HepG2 (cell line): ENCODE data around the gene BDH2. TPM values are rescaled to one million over a fixed set of nuclear protein-coding genes. Genes with fewer than 3 reads are reported as not detected.

ENCODE experiments used
- CHD4 ChIP-seq: fragments of 200-600 bp; sonication (generic); IDR thresholded peaks from 2 replicates; pipeline ENCODE4 v1.7.0; 2017; ENCODE audit warnings: mild to moderate bottlenecking, low read length, borderline replicate concordance
- KLF9 ChIP-seq: IDR thresholded peaks from 2 replicates; pipeline ENCODE4 v1.6.1; 2016; ENCODE audit warnings: low read depth
- RFX3 ChIP-seq: IDR thresholded peaks from 2 replicates; pipeline ENCODE4 v1.6.1; 2016; ENCODE audit warnings: missing biosample characterization, missing genetic modification reagents
- ZFP36L1 ChIP-seq: sonication (generic); formaldehyde crosslinking; IDR thresholded peaks from 2 replicates; pipeline ENCODE4 v1.8.0; 2022; ENCODE audit warnings: mild to moderate bottlenecking, missing genetic modification reagents, moderate library complexity
- ZNF343 ChIP-seq: sonication (generic); formaldehyde crosslinking; IDR thresholded peaks from 2 replicates; pipeline ENCODE4 v1.4.0; 2020; ENCODE audit warnings: mild to moderate bottlenecking, missing genetic modification reagents
- ZNF646 ChIP-seq: sonication (generic); formaldehyde crosslinking; IDR thresholded peaks from 2 replicates; pipeline ENCODE4 v1.9.0; 2021; ENCODE audit warnings: mild to moderate bottlenecking, missing genetic modification reagents
- polyA plus RNA-seq, 8 experiments: library from polyadenylated mRNA; depleted of rRNA in 3 of 8; stranded (reverse) in 7 of 8; unstranded in 1 of 8; fragments of >200 nt; fragmentation: Illumina TruSeq in 4 of 8; extraction: Trizol in 4 of 8; gene quantifications; 2 replicates each; pipeline versions ENCODE4 v1.2.1 to v1.2.3, GENCODE V29; 2011 to 2016; ENCODE audit warnings: low read depth in 4 of 8, missing spikeins in 1 of 8, mixed read lengths in 1 of 8; ENCODE audit not compliant: insufficient read depth in 1 of 8
- total RNA-seq, 5 experiments: library from RNA; depleted of rRNA; stranded (reverse); fragments of >200 nt; fragmentation: Illumina TruSeq; extraction: Trizol; gene quantifications; 2 replicates each; pipeline ENCODE4 v1.2.3, GENCODE V29; 2016; ENCODE audit warnings: low read depth in 1 of 5
- TF ChIP-seq, protein P1 (sequence below): sonication (generic); formaldehyde crosslinking; IDR thresholded peaks from 2 replicates; pipeline ENCODE4 v1.4.0; 2020; ENCODE audit warnings: missing genetic modification reagents, borderline replicate concordance

The BDH2 gene
- total and polyA plus RNA-seq, 2 of the 13 experiments (the other 11 are each of a cell fraction or from before 2014, with no cell fraction given): 34.8 to 46.2 TPM

DNA sequence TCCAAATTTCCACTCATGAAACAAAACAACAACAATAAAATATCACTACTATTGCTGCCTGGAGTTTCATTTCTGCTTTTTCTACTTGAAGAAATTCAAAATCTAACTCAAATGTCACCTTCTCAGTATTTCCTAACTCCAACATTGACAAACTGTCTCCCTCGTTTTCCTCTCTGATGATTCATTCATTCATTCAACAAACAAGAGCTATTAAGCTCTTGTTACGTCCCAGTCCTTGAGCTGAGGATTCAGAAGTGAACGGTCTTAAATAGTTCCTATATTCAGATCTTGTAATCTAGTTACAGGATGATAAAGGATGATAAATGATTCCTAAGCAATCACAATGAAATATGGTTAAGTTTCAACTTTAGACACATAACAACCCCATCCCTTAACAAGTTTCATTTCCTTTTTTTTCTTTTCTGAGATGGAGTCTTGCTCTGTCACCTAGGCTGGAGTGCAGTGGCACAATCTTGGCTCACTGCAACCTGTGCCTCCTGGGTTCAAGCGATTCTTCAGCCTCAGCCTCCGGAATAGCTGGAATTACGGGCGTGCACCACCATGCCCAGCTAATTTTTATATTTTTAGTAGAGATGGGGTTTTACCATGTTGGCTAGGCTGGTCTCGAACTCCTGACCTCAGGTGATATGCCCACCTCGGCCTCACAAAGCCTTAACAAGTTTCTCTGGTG lies 24.7 kb downstream of the BDH2 start (continued):
- TF ChIP-seq ZNF646 (0 out of 2 replicates have a peak, but pooled peaks have one; percentile 69), KLF9 (CRISPR knock-in tag) (no peak), CHD4 (peak; percentile 85; the same call in 1 of the 2 replicates), ZFP36L1 (CRISPR knock-in tag) (0 out of 2 replicates have a peak, but pooled peaks have one; percentile 5), ZNF343 (CRISPR knock-in tag) (no peak), RFX3 (CRISPR knock-in tag) (no peak)
- TF ChIP-seq, protein P1, sequence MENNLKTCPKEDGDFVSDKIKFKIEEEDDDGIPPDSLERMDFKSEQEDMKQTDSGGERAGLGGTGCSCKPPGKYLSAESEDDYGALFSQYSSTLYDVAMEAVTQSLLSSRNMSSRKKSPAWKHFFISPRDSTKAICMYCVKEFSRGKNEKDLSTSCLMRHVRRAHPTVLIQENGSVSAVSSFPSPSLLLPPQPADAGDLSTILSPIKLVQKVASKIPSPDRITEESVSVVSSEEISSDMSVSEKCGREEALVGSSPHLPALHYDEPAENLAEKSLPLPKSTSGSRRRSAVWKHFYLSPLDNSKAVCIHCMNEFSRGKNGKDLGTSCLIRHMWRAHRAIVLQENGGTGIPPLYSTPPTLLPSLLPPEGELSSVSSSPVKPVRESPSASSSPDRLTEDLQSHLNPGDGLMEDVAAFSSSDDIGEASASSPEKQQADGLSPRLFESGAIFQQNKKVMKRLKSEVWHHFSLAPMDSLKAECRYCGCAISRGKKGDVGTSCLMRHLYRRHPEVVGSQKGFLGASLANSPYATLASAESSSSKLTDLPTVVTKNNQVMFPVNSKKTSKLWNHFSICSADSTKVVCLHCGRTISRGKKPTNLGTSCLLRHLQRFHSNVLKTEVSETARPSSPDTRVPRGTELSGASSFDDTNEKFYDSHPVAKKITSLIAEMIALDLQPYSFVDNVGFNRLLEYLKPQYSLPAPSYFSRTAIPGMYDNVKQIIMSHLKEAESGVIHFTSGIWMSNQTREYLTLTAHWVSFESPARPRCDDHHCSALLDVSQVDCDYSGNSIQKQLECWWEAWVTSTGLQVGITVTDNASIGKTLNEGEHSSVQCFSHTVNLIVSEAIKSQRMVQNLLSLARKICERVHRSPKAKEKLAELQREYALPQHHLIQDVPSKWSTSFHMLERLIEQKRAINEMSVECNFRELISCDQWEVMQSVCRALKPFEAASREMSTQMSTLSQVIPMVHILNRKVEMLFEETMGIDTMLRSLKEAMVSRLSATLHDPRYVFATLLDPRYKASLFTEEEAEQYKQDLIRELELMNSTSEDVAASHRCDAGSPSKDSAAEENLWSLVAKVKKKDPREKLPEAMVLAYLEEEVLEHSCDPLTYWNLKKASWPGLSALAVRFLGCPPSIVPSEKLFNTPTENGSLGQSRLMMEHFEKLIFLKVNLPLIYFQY (CRISPR knock-in tag): no peak
